Fibroblast of skin of back (primary cell): ENCODE measurements around the gene TMEM219. TPM values are rescaled to one million over a fixed set of nuclear protein-coding genes. Genes with fewer than 3 reads are reported as not detected.
"Not testable (repeated sequence)": the region's sequence is repeated elsewhere in the genome, so short reads cannot be mapped to it uniquely, and the experiment has no call there.

Source experiments
- DNase-seq: peaks from one replicate; pipeline ENCODE4 v3.0.0-alpha.2; 2013
- polyA plus RNA-seq, 2 experiments: library from polyadenylated mRNA; unstranded; fragments of 120-200 nt; gene quantifications; one replicate each; pipeline ENCODE4 v1.2.1, GENCODE V29; 2013; ENCODE audit not compliant: insufficient read length in 2 of 2

TMEM219 gene, protein sequence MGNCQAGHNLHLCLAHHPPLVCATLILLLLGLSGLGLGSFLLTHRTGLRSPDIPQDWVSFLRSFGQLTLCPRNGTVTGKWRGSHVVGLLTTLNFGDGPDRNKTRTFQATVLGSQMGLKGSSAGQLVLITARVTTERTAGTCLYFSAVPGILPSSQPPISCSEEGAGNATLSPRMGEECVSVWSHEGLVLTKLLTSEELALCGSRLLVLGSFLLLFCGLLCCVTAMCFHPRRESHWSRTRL
- polyA plus RNA-seq (2013, experiment 1 of 2; ENCODE audit: insufficient read length), result 82.0 TPM
- 104 TPM for polyA plus RNA-seq (2013, experiment 2 of 2; ENCODE audit: insufficient read length)

DNA sequence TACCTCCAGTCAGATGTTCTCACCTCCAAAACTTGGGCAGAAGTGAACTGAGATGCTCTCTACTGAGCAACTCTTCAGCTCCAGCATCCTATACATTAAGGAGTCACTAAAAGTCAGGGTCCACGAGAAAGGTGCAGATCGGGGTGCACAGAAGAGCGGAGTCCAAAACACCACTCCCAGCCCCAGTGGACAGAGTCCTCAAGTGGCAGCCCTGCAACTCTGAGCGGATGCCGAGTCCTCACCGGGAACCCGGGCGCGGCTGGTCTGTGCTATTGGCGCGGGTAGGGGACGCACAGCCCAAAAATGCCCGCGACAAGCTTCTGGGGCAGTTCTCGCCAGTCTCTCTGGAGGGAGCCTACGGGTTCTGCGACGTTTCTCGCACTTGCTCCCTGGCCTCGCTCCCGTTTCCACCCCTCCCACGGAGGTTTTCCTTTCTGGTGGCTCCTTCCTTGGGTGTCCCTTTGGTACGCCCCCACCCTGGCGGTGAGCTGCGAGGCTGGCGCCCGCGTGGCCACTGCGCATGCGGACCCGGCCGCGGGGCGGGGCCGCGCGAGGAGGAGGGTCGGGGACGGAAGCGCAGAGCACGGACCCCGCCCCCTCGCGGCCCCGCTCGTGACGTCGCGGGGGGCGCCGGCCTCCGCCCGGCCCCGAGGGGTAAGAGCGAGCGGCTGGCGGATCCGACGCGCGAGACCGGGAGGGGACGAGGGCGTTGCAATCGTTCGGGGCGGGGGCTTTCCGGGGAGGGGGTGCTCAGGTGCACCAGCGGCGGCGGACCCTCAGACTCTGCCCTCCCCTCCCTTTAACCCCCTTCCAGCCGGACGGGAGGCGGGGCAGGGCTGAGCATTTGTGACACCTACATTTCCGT is at the start of gene TMEM219:
TMEM219 (plus strand) TSS at position 601 of the 865 bp plus-strand sequence. CDS start 1,065 bp downstream, outside the sequence.
- peak; percentile 91 for DNase-seq

DNA sequence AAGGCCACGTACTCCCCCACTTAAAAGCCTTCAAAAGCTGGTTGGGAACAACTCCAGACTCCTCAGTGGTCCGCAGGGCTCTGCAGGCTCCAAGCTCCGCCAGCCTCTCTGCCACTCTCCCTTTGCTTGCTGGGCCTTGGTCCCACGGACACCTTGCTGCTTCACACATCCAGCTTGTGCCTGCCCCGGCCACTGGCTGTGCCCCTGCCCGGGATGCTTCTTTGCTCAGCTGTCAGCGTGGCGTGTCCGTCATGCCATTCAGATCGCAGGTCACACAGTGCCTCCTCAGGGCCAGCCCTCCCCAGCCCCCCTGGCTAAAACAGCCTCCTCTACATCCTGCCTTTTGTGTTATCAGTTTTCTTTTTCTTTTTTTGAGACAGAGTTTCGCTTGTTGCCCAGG is 49.8 kb upstream of the TMEM219 start:
- DNase-seq, result no peak

DNA sequence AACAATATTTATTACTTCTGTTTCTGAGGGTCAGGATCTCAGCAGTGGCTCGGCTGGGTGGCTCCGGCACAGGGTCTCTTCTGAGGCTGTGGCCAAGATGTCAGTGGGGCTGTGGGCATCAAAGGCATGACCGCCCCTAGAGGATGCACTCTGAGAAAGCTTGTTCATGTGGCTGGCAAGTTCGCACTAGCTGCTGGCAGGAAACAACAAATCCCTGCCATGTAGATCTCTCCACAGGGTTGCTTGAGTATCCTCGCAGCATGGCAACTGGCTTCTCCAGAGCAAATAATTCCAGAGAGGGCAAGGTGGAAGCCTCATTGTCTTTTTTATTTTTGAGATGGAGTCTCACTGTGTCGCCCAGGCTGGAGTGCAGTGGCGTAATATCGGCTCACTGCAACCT is 48.4 kb upstream of the TMEM219 start:
- DNase-seq, result no peak

DNA sequence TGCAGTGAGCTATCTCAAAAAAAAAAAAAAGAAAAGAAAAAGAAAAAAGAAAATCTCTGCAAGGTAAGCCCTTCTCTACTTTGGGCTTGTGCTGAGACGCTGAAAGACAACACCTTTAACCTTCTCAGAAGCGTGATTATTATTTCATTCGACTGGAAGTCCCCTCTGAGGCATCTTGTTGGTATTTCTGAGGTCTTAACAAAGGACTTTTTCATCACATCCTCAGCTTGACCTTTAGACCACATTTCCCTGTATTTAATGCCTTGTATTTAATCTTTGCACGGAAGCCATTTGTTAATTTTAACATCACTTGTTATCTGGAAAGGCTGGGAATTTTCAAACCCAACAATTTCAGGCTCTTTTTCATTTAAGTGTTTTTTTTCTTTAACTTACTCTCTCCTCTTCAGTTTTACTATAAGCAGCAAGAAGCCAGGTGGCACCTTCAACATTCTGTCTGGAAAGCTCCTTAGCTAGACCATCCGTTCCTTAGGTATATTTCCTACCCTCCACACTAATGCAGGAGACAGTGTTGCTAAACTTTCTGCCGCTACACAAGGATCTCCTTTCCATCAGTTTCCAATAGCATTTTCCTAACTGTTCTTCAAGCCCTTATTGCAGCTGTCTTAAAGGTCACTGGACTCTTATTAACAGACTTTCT is 46.2 kb upstream of the TMEM219 start:
- DNase-seq, result no peak

DNA sequence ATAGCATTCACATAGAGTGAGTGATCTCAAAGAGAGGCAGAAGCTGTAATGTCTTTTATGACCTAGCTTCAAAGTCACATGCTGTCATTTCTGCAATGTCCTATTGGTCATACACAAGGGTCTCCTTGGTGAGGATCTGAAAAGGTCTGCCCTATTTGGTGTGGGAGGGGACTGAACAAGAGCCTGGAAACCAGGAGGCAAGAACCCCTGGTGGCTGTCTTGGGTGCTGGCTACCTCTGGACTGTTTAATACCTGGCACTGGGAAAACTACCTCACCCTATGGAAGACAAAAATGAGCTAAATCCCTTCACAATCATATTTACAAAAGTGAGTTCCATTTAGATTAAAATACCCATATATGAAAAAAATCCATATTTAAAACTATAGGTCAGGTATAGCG is 44.9 kb upstream of the TMEM219 start:
- DNase-seq, result no peak

DNA sequence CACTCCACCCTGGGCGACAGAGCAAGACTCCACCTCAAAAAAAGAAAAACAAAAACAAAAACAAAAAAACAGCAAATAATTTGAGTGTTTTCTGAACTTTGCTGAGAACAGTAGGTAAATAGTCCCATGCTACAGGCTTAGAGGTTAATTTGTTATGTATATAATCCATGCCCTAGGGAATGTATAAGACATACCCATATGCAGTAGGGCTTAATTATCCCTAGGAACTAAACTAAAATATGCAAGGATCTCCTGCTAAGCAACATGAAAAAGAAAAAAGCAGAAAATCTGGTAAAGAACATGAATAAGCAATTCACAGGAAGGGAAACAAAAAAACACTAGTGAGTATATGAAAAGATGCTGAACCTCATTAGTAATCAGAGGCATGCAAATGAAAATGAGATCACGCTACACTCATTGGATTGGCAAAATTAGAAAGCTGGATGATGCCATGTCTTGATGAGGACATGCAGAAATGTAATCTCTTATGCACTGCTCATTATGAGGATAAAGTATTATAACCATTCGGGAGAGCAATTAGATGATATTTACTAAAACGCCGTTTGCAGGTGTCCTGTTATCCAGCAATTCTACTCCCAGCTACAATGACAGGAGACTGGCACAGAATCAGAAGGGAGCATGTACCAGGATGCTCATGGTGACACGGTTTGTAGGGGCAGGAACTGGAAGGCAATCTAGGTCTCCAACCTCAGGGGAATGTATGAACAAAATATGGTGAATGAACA is 41.4 kb upstream of the TMEM219 start:
- DNase-seq, result no peak

DNA sequence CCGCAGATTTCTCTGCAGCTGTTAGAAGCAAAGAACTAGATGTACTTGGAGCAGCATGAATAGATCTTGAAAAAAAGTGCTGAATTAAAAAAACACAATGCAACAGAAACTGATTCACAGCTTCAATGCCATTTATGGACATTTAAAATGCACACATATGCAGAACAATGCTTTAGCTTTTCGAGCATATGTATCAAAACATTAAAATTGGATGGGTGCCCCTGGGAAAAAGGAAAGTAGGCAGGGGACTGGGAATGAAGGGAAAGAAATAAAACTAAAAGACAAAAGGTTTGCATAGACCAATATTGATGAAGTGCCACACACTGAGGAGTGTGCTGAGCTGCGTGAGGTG is 40.9 kb upstream of the TMEM219 start:
- DNase-seq, result no peak

DNA sequence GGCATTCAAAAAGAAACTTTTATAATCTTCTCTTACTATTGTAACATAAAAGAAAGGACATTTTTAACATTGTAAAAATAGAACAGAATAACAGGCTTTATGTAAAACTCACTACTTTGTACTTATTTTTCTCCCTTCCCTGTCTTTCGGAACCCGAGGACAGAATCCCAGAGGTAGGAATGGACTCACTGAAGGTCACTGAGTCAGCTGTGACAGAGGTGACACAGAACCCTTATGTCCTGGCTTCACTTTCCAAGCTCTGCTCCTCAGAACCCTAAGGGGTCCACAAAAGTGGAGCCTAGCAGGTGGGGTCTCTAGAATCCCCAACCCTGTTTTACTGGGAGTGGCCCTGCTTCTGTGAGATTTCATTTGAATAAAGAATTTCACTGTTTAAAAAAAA is 39.6 kb upstream of the TMEM219 start:
- no peak for DNase-seq

DNA sequence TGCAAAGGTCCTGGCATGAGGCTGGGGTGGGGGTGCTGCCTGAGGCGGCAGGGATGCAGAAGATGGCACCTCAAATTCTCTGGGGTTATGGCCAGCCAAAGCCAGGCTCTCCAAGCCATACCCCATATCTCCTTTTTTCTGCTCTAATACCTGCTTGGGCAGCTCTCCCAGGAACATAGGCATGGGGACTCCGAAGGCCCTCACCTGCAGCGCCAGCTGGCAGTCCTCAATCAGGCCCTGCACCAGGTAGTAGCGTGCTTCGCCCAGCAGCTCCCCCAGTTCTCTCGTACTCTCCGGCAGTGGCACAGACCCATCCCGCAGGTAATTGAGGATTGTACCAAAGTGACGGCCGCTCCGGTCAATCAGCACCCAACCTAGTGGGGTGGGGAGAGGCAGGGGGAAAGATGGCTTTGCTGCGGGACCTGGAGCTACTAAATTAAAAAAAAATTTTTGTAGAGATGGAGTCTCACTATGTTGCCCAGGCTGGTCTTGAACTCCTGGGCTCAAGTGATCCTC is 38.8 kb upstream of the TMEM219 start:
- DNase-seq, result no peak

DNA sequence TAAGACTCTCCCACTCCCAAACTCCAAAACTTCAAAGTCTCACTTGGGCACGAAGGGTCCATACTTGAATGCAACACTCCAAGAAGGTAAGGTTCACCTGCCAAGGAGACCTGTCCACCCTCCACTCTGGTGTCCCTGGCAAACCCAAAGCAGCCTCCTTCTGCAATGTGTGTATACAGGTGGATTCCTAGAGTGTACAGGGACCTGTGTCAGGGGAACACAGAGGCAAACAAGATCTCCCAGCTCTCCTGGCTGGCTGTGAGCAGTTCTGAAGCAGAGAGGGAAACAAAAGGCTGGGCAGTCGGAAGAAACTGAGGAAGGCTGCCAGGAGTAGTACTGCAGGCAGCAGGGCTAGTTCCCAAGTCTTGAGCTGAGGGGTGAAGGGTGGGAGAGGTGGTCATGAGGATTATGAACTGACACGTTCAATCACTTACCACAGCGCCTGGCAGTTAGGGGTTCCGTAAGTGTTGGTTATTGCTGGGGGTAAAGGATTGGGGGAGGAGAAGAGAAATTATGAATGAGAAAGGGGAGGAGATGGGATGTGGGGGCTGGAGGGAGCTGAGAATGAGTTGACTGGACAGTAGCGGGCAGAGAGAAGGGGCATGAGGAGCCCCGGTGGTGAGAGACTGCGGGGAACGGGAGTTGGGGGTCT is 36.6 kb upstream of the TMEM219 start:
- no peak for DNase-seq

DNA sequence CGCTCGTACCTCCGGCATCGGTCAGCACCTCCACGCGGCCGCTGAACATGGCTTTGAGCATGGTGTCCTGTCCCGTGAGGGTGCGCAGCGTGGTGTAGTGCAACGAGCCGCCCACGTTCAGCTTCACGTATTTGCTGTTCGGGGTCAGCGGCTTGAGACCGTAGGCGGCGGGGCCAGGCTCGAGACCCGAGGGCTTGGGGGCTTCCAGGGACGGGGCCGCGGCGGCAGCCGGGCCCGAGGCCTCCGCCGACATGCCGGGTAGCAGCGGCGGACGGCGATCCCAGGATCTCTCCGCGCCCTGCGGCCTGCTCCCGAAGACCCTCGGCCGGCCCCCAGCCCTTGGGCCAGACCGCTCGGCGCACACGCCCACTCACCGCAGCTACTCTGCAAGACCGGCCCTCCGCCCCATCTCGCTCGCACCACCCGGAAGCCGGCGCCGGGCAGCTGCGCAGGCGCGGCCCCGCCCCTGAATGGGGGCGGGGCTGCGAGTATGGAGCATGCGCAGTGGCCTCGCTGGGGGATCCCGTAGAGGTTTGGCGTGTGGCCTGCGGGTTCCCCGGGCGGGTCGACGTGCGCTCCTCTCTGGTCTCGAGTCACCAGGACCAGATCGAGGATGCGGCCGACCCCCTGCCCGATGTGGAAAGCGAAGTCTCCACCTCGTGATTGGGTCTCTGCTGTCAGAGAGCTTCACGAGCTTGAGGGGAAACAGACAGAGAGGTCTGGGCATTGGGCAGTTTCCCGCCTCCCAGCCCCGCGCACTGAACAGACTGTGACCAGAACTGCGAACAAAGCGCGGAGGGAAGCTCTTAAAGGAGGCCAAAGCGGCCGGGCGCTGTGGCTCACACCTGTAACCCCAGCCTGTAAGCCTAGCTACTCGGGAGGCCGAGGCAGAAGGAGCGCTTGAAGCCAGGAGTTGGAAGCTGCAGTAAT is 35.8 kb upstream of the TMEM219 start, which contains the start of gene KCTD13:
KCTD13 (minus strand) TSS at position 446 of the 930 bp plus-strand sequence; CDS start at position 253, 193 bp downstream.
- DNase-seq, result peak; percentile 80

DNA sequence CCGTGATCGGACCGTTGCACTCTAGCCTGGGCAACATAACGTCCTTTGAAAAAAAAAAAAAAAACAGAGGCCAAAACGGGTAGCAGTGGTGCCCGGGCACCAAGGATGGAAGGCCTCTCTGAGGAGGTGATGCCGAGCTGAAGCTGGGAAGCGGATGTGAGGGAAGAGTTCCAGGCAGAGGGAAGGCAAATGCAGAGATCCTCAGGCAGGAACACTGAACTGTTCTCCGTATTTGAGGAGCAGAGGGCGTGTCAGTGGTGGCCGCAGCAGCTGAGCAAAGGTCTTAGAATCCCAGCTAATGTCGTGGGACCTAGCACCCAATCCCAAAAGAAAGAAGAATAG is 35.2 kb upstream of the TMEM219 start:
- DNase-seq, result peak; percentile 48

DNA sequence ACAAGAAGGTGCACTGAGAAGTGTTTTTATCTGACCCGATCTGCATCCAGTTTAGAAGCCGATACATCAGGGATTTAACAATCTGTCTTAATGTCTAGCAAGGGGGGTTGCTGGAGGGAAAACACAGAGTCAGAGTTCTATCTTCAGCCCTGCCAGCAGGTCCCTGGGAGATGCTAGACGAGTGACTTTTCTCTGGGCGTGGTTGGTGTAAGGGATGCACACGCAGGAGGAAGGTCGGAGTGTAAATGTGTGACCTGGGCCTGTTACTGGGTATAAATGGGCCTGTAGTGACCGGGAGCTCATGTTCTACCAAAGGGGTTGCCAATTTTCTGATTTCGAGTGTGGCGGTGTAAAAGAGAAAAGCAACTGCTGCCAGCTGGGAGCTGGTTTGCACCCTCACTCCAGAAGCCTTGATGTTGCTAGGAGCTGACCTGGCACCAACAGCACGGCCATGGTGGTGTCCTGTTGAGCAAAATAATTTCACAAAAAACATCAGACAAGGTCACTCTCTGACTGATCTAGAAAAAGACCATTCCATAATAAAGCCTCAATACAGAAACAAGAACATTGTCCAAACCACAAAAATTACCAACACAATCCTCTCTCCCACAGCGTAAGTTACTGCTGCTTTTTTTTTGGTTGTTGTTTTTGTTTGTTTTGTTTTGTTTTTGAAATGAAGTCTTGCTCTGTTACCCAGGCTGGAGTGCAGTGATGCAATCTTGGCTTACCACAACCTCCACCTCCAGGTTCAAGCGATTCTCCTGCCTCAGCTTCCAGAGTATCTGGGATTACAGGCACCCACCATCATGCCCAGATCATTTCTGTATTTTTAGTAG is 34.6 kb upstream of the TMEM219 start:
- DNase-seq, result no peak

DNA sequence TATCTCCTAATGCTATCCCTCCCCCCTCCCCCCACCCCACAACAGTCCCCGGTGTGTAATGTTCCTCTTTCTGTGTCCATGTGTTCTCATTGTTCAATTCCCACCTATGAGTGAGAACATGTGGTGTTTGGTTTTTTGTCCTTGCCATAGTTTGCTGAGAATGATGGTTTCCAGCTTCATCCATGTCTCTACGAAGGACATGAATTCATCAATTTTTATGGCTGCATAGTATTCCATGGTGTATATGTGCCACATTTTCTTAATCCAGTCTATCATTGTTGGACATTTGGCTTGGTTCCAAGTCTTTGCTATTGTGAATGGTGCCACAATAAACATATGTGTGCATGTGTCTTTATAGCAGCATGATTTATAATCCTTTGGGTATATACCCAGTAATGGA is 30.1 kb upstream of the TMEM219 start:
- not testable (repeated sequence) for DNase-seq

DNA sequence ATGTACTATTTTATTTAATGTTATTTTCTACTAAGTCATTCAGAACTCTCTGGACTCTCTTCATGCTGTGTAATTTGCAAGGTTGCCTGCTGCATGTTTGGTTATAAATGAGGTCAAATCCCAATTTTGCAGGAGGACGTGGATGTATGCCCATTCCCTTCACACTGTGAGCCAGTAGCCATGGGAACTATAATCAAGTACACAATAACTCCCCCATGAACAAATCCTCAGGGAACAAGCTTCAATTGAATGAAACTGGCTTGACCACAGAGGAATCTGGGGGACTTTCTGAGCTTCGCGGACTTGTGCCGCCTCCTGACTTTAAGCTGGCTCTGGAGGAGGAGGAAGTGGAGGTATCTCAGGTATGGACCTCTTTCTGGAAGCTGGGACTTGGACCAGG is 21.2 kb upstream of the TMEM219 start:
- DNase-seq, result no peak

DNA sequence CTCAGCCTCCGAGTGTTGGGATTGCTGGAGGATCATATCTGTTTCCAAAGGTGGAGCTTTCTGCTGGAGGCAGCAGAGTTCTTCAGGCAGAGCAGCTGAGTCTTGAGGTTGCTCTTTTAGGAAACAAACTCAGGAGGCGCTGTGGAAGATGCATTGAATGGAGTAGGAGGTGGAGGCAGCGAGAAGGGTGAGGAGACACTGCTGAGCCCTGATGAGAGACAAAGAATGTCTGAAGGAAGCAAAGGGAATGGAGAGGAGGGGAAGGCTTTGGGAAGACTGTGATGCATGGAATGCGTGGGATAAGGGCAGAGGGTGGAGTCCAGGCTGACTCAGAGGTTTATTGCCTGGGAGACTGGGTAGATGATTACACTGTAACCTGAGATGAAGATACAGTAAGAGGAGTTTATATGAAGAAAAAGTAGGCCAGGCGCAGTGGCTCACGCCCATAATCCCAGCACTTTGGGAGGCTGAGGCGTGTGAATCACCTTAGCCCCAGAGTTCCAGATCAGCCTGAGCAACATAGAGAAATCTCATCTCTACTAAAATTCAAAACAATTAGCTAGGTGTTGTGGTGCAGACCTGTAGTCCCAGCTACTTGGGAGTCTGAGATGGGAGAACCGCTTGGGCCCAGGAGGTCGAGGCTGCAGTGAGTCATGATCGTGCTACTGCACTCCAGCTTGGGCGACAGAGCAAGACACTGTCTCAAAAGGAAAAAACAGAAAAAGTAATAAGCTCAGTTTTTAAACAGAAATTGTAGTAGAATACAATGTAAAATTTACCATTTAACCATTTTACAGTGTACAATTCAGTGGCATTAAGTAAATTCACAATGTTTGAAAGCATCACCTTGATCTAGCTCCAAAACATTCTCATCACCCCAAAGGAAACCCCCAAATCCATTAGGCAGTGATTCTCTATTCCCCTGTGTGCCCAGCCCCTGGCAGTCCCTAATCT is 17.8 kb upstream of the TMEM219 start:
- DNase-seq, result peak; percentile 99

DNA sequence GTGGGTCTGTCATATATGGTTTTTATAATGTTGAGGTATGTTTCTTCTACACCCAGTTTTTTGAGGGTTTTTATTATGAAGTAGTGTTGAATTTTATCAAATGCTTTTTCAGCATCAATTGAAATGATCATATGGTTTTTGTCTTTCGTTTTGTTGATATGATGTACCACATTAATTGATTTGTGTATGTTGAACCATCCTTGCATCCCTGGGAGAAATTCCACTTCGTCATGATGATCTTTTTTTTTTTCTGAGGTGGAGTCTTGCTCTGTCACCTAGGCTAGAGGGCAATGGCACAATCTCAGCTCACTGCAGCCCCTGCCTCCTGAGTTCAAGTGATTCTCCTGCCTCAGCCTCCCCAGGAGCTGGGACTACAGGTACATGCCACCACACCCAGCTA is 14.0 kb upstream of the TMEM219 start:
- no peak for DNase-seq

DNA sequence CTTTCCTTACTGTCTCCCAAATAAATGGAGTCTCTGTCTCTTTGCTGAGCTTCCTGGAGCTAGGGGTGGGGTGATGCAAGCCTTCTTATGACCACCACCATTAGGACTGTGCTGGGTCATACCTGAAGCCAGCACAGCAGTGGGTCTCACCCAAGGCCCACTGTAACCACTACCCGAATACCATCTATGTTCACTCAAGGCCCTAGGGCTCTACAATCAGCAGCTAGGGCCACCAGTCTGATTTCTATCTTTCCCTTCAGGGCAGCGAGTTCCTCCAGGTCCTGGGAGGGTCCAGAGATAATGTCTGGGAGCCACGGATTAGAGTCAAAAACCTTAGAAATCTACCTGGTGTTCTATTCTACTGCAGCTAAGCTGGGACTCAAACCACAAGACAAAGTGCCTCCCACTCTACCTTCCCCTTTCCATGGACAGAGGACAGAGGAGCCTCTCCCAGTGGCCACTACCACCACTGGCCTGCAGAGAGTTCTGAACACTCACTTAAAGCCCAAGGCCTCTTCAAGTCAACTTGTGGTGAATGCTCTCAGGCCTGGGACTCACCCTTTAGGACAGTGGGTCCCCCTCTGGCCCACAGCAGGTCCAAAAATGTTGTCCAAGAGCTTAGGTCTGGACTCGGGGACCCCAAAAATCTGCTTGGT is 10.9 kb upstream of the TMEM219 start:
- no peak for DNase-seq
